Measurements from ENCODE around the gene TNNI2. TPM values are rescaled to one million over a fixed set of nuclear protein-coding genes. Genes with fewer than 3 reads are reported as not detected.
A peak's percentile ranks its signal among the peaks of the same experiment; 100 is the strongest.
"Not testable (repeated sequence)": the region's sequence is repeated elsewhere in the genome, so short reads cannot be mapped to it uniquely, and the experiment has no call there.

Gene TNNI2
- total RNA-seq, 2 experiments from 2014 or later, result not detected

DNA sequence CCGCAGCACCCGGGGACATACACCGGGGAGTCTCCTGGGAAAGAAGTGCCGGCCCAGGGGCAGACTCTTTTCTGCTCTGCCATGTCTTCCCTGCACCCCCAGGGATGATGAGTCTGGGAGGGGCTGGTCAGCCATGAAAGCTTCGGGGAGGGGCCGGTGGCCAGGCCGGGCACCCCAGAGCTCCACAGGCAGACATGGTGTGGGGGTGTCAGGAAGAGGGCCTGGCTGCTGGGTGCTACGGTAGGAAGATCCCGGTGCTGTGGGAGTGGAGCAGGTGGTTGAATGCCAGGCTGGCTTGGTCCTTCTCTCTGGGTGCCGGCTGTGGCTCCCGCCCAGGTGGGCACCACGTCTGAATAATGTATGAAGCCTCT lies 31.5 kb downstream of the TNNI2 start:
- no peak overlapping the region for H3K27ac Mint-ChIP-seq
- DNase-seq, result no peak
- H3K9me3 Mint-ChIP-seq, result no peaks in the 10 kb centered on the region
- intact Hi-C loops (cut with micrococcal nuclease), result no loop called here
- H3K4me3 Mint-ChIP-seq, result no peak overlapping the region
- H3K4me1 Mint-ChIP-seq (ENCODE audit: low read depth), result peaks cover 56% of the 10 kb centered on the region
- no peaks in the 10 kb centered on the region for H3K27me3 Mint-ChIP-seq (ENCODE audit: low read depth)
- CTCF ChIA-PET, result interaction anchor here (0.6 to 2.9 kb wide), 2 partner anchors 12 to 125 kb away, joined by 3 to 9 read pairs; no protein-coding TSS in a partner anchor
- H3K36me3 Mint-ChIP-seq (ENCODE audit: low read depth), result no peaks in the 10 kb centered on the region

GRCh38 chr11:1870721-1871466 lies 32.1 kb downstream of the TNNI2 start:
- Mint-ChIP-seq H3K27ac (peak overlapping the region; percentile 46), H3K27me3 (ENCODE audit: low read depth) (no peaks in the 10 kb centered on the region), H3K4me1 (ENCODE audit: low read depth) (peaks cover 52% of the 10 kb centered on the region), H3K9me3 (no peaks in the 10 kb centered on the region), H3K4me3 (peak overlapping the region; percentile 50), H3K36me3 (ENCODE audit: low read depth) (no peaks in the 10 kb centered on the region)
- intact Hi-C loops (cut with micrococcal nuclease), result no loop called here
- CTCF ChIA-PET, result interaction anchor here (0.6 to 2.9 kb wide), 2 partner anchors 11 to 124 kb away, joined by 3 to 9 read pairs; no protein-coding TSS in a partner anchor
- DNase-seq, result peak; percentile 35

GRCh38 chr11:1871531-1871930 lies 32.8 kb downstream of the TNNI2 start:
- intact Hi-C loops (cut with micrococcal nuclease), result no loop called here
- H3K9me3 Mint-ChIP-seq, result no peaks in the 10 kb centered on the region
- no peaks in the 10 kb centered on the region for H3K27me3 Mint-ChIP-seq (ENCODE audit: low read depth)
- no peak for DNase-seq
- H3K4me3 Mint-ChIP-seq, result no peak overlapping the region
- H3K27ac Mint-ChIP-seq, result no peak overlapping the region
- H3K4me1 Mint-ChIP-seq (ENCODE audit: low read depth), result peaks cover 49% of the 10 kb centered on the region
- CTCF ChIA-PET, result no interaction called here
- no peaks in the 10 kb centered on the region for H3K36me3 Mint-ChIP-seq (ENCODE audit: low read depth)

DNA sequence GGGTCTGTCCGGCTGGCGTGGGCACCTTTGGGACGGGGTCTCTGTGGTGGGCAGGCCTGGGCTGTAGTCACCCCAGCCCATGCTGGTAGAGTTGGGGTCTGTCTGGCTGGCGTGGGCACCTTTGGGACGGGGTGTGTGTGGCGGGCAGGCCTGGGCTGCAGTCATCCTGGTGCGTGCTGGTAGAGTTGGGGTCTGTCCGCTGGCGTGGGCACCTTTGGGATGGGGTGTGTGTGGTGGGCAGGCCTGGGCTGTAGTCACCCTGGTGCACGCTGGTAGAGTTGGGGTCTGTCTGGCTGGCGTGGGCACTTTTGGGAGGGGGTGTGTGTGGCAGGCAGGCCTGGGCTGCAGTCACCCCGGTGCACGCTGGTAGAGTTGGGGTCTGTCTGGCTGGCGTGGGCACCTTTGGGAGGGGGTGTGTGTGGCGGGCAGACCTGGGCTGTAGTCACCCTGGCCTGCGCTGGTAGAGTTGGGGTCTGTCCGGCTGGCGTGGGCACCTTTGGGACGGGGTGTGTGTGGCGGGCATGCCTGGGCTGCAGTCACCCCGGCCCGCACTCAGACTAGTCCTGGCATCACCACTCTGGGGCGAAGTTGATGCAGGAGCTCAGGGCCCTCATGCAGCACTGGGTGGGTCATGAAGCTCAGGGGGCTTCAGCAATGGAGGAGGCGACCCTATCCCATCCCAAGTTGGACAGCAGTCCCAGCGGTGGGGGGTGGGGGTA lies 33.6 kb downstream of the TNNI2 start:
- peaks cover 50% of the 10 kb centered on the region for H3K4me1 Mint-ChIP-seq (ENCODE audit: low read depth)
- CTCF ChIA-PET, result interaction anchor here (1.0 kb wide), 1 partner anchor 40 kb away, joined by 3 read pairs; no protein-coding TSS in a partner anchor
- H3K4me3 Mint-ChIP-seq, result no peak overlapping the region
- no peaks in the 10 kb centered on the region for H3K9me3 Mint-ChIP-seq
- no peak overlapping the region for H3K27ac Mint-ChIP-seq
- H3K27me3 Mint-ChIP-seq (ENCODE audit: low read depth), result no peaks in the 10 kb centered on the region
- no peaks in the 10 kb centered on the region for H3K36me3 Mint-ChIP-seq (ENCODE audit: low read depth)
- DNase-seq, result no peak
- intact Hi-C loops (cut with micrococcal nuclease), result no loop called here

DNA sequence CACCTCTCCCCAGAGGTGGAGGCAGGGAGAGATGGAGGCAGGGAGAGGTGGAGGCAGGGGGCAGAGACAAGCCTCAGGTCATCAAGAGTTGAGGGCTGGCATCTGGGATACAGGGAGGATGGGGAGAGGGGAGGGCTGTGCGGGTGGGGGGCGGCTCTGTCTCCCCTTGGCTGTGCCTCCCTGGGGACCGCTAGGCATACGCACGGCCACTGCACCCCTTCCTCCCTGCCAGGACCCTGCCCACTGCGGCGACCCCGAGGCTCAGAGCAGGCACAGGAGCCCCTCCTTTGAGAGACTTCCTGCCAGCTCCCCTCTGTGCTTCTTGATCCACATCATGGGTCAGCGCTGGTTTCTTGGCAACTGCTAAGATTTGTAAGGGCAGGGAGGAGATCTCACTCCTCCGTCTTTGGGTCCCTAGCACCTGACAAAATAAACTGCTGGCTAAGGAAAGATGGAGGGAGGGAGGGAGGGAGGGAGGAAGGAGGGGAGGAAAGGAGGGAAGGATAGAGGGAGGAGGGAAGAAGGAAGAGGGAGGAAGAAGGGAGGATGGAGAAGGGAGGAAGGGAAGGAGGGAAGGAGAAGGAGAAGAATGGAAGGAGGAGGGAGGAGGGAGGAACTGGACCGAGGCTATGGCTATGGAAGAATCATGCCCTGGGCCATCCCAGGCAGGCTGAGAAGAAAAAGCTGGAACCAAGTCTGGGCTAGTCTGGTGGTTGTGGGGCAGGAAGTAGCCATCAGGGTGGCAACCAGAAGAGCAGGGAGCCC lies 34.4 kb downstream of the TNNI2 start:
- DNase-seq, result no peak
- Mint-ChIP-seq H3K27ac (no peak overlapping the region), H3K36me3 (ENCODE audit: low read depth) (no peaks in the 10 kb centered on the region), H3K9me3 (no peaks in the 10 kb centered on the region), H3K4me1 (ENCODE audit: low read depth) (peaks cover 48% of the 10 kb centered on the region), H3K27me3 (ENCODE audit: low read depth) (no peaks in the 10 kb centered on the region), H3K4me3 (no peak overlapping the region)
- CTCF ChIA-PET, result interaction anchor here (1.0 kb wide), 1 partner anchor 41 kb away, joined by 3 read pairs; no protein-coding TSS in a partner anchor
- intact Hi-C loops (cut with micrococcal nuclease), result no loop called here

DNA sequence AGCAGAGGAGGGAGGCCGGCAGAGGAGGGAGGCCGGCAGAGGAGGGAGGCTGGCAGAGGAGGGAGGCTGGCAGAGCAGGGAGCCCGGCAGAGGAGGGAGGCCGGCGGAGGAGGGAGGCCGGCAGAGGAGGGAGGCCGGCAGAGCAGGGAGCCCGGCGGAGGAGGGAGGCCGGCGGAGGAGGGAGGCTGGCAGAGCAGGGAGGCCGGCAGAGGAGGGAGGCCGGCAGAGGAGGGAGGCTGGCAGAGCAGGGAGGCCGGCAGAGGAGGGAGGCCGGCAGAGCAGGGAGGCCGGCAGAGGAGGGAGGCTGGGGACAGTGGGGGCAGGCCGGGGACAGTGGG lies 35.0 kb downstream of the TNNI2 start:
- H3K36me3 Mint-ChIP-seq (ENCODE audit: low read depth); H3K27ac Mint-ChIP-seq; intact Hi-C loops (cut with micrococcal nuclease); H3K9me3 Mint-ChIP-seq; CTCF ChIA-PET; DNase-seq; H3K4me3 Mint-ChIP-seq; H3K27me3 Mint-ChIP-seq (ENCODE audit: low read depth): not testable (repeated sequence)
- H3K4me1 Mint-ChIP-seq (ENCODE audit: low read depth), result peaks cover 47% of the 10 kb centered on the region

DNA sequence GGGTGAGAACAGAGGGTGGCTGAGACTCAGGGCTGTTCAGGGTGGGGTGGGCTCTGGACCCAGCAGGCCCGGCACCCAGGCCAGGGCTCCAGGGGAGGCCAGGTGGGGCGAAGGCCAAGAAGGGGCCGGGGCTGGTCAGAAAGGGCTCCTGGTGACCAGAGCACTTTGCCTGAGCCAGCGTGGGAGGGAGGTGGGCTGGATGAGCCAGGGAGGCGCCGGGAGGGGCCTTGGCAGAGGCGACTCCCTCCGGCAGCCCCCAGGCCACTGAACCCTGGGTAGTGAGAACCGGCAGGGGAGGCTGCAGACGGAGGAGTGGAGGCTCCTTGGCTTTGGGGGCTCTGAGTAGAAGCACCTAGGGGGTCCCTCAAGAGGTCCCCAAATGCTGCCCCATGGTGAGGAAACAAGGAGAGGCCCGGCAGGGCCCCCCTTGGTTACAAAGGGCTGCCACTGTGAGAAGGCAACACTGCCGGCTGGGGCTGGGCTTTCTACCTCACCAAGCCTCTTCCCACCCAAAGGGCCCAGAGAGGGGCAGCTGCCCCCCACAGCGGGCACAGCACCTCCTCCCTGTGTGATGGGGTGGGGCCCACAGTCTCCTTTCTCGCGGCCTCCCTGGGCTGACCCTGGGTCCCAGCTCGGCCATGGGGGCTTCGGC lies 35.8 kb downstream of the TNNI2 start:
- intact Hi-C loops (cut with micrococcal nuclease); H3K27me3 Mint-ChIP-seq (ENCODE audit: low read depth): not testable (repeated sequence)

GRCh38 chr11:1875093-1875850 lies 36.5 kb downstream of the TNNI2 start:
- CTCF ChIA-PET, result interaction anchor here (1.7 kb wide), 1 partner anchor 21 kb away, joined by 7 read pairs; no protein-coding TSS in a partner anchor
- Mint-ChIP-seq H3K36me3 (ENCODE audit: low read depth) (peaks cover 1% of the 10 kb centered on the region), H3K27me3 (ENCODE audit: low read depth) (no peaks in the 10 kb centered on the region), H3K4me1 (ENCODE audit: low read depth) (peaks cover 34% of the 10 kb centered on the region), H3K4me3 (no peak overlapping the region), H3K9me3 (no peaks in the 10 kb centered on the region), H3K27ac (no peak overlapping the region)
- DNase-seq, result no peak
- intact Hi-C loops (cut with micrococcal nuclease), result no loop called here

More for the DNA sequence above, 35.8 kb downstream of the TNNI2 start:
- H3K9me3 Mint-ChIP-seq; H3K27ac Mint-ChIP-seq; H3K4me3 Mint-ChIP-seq; DNase-seq; H3K36me3 Mint-ChIP-seq (ENCODE audit: low read depth): not testable (repeated sequence)
- CTCF ChIA-PET, result interaction anchor here (1.7 kb wide), 1 partner anchor 21 kb away, joined by 7 read pairs; no protein-coding TSS in a partner anchor
- peaks cover 39% of the 10 kb centered on the region for H3K4me1 Mint-ChIP-seq (ENCODE audit: low read depth)

DNA sequence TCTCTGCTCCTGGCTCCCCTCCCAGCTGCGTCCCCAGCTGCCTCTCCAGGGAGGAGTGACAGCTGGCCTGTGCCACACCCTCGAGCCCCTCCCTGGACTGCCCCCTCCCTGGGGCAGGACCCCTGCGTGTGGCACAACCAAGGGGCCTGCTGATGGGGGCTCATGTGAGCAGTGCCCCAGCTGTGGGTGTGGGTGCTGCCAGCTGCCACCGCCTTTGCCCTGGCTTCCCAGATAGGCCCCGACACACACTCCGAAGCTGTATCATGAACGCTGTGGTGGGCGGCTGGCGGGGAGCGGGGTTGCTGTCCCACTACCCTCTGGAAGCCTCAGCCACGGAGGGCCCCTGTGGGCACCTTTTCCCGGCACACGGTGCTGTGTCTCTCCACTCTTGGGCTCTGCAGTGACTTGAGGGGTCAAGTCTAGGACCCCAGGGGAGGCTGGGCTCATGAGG lies 37.1 kb downstream of the TNNI2 start:
- CTCF ChIA-PET, result interaction anchor here (0.6 to 1.7 kb wide), 3 partner anchors 22 to 1159 kb away, joined by 3 to 7 read pairs (median 3); no protein-coding TSS in a partner anchor
- H3K4me3 Mint-ChIP-seq; H3K27me3 Mint-ChIP-seq (ENCODE audit: low read depth); DNase-seq; H3K9me3 Mint-ChIP-seq; H3K36me3 Mint-ChIP-seq (ENCODE audit: low read depth); H3K27ac Mint-ChIP-seq; intact Hi-C loops (cut with micrococcal nuclease): not testable (repeated sequence)
- peaks cover 29% of the 10 kb centered on the region for H3K4me1 Mint-ChIP-seq (ENCODE audit: low read depth)

- no peak overlapping the region for H3K27ac Mint-ChIP-seq
- H3K27me3 Mint-ChIP-seq (ENCODE audit: low read depth), result no peaks in the 10 kb centered on the region
- DNase-seq, result no peak
- peaks cover 26% of the 10 kb centered on the region for H3K4me1 Mint-ChIP-seq (ENCODE audit: low read depth)
- H3K4me3 Mint-ChIP-seq, result no peak overlapping the region
- H3K9me3 Mint-ChIP-seq, result no peaks in the 10 kb centered on the region
- CTCF ChIA-PET, result interaction anchor here (0.6 to 1.7 kb wide), 4 partner anchors 23 to 1158 kb away, joined by 3 to 7 read pairs (median 3); no protein-coding TSS in a partner anchor
- H3K36me3 Mint-ChIP-seq (ENCODE audit: low read depth), result peaks cover 1% of the 10 kb centered on the region
- intact Hi-C loops (cut with micrococcal nuclease), result no loop called here
These were observed 37.7 kb downstream of the TNNI2 start for GRCh38 chr11:1876361-1877063.
